Peyer's patch (tissue), 4 donors: Measurements from ENCODE around the gene CIAO2B.
"Not testable (repeated sequence)": the region's sequence is repeated elsewhere in the genome, so short reads cannot be mapped to it uniquely, and the experiment has no call there.

Experiments used
- CTCF ChIP-seq, 6 experiments: fragments of 450-650 bp in 4 of 6; fragments of 200-600 bp in 2 of 6; sonication (generic) in 1 of 6; IDR thresholded peaks; one replicate each; pipeline ENCODE4 v1.5.1; 2017 to 2019; ENCODE audit warnings: antibody characterized with exemption in 6 of 6, mild to moderate bottlenecking in 3 of 6, moderate library complexity in 1 of 6
- POLR2A ChIP-seq, 2 donors: fragments of 450-650 bp; IDR thresholded peaks; one replicate each; pipeline ENCODE4 v1.5.1; 2017; ENCODE audit warnings: antibody characterized with exemption in 2 of 2, mild to moderate bottlenecking in 2 of 2, moderate library complexity in 2 of 2

- not testable (repeated sequence) for TF ChIP-seq POLR2A, CTCF (IDR thresholded peaks at IDR 0.05)
Observed at GRCh38 chr16:66974156-66974931, 40.1 kb upstream of the CIAO2B start.
